ENCODE results near the gene CAST. TPM values are rescaled to one million over a fixed set of nuclear protein-coding genes. Genes with fewer than 3 reads are reported as not detected.

CAST gene
- total and polyA plus RNA-seq, 12 donors = 54.3 to 329 (median 172) TPM

GRCh38 chr5:96690861-96691260 is 28.7 kb downstream of the CAST start:
- Histone ChIP-seq H3K27me3 (no peaks in the 10 kb centered on the region), H3K27ac (no peak overlapping the region), H3K4me3 (no peak overlapping the region), H3K9me3 (replicated peaks in 1 of 3) (no peaks in the 10 kb centered on the region), H3K36me3 (replicated peaks in 1 of 2) (no peaks in the 10 kb centered on the region), H3K4me1 (replicated peaks in 1 of 2) (no peaks in the 10 kb centered on the region)
- no peak for DNase-seq
- WGBS, 4 donors = 80 to 83% (median 82%) methylated on average over 1 of the region's 1 CpG
- TF ChIP-seq CTCF (IDR thresholded peaks at IDR 0.05) = no peak
- no peak for TF ChIP-seq POLR2A (IDR thresholded peaks at IDR 0.05)
- intact Hi-C loops (cut with DNase I) = no loop called here

- Histone ChIP-seq H3K9me3 (replicated peaks in 1 of 3) (no peaks in the 10 kb centered on the region), H3K27me3 (no peaks in the 10 kb centered on the region), H3K27ac (peak overlapping the region in 1 of 5 donors; percentile 23), H3K4me3 (no peak overlapping the region), H3K36me3 (replicated peaks in 1 of 2) (peaks cover 0 to under 1% of the 10 kb centered on the region in 2 donors), H3K4me1 (replicated peaks in 1 of 2) (no peaks in the 10 kb centered on the region)
- DNase-seq = no peak
- 79 to 91% (median 83%) methylated on average over 2 of the region's 2 CpGs for WGBS, 4 donors
- TF ChIP-seq POLR2A (IDR thresholded peaks at IDR 0.05) (no peak), CTCF (IDR thresholded peaks at IDR 0.05) (no peak)
- intact Hi-C loops (cut with DNase I) = no loop called here
Observed at GRCh38 chr5:96691503-96692303, 29.5 kb downstream of the CAST start.

GRCh38 chr5:96692441-96692840 is 30.3 kb downstream of the CAST start:
- Histone ChIP-seq H3K36me3 (replicated peaks in 1 of 2) (peaks cover 0 to 8% of the 10 kb centered on the region in 2 donors), H3K4me3 (no peak overlapping the region), H3K27me3 (no peaks in the 10 kb centered on the region), H3K9me3 (replicated peaks in 1 of 3) (no peaks in the 10 kb centered on the region), H3K4me1 (replicated peaks in 1 of 2) (no peaks in the 10 kb centered on the region), H3K27ac (peak overlapping the region in 1 of 5 donors; percentile 23)
- no peak for DNase-seq
- no peak for TF ChIP-seq CTCF (IDR thresholded peaks at IDR 0.05)
- TF ChIP-seq POLR2A (IDR thresholded peaks at IDR 0.05) = no peak
- 86 to 94% (median 88%) methylated on average over 2 of the region's 2 CpGs for WGBS, 4 donors
- intact Hi-C loops (cut with DNase I) = no loop called here

- intact Hi-C loops (cut with DNase I) = no loop called here
- H3K27me3 ChIP-seq = no peaks in the 10 kb centered on the region
- peak overlapping the region in 2 of 5 donors; percentile 13 to 35 for H3K27ac ChIP-seq
- 73 to 76% (median 74%) methylated on average over 3 of the region's 3 CpGs for WGBS, 4 donors
- peaks cover 10 to 22% of the 10 kb centered on the region in 2 donors for H3K4me1 ChIP-seq (replicated peaks in 1 of 2)
- peaks cover 0 to 8% of the 10 kb centered on the region in 2 donors for H3K36me3 ChIP-seq (replicated peaks in 1 of 2)
- H3K4me3 ChIP-seq = no peak overlapping the region
- DNase-seq = no peak
- no peaks in the 10 kb centered on the region for H3K9me3 ChIP-seq (replicated peaks in 1 of 3)
- no peak for TF ChIP-seq CTCF (IDR thresholded peaks at IDR 0.05)
- TF ChIP-seq POLR2A (IDR thresholded peaks at IDR 0.05) = no peak
Observed at GRCh38 chr5:96699186-96699820, 37.1 kb downstream of the CAST start.

Measured in adrenal gland (tissue), 12 donors.